OCI-LY7 (cell line): Measurements from ENCODE around the gene ANKRD1. TPM values are rescaled to one million over a fixed set of nuclear protein-coding genes. Genes with fewer than 3 reads are reported as not detected.

ENCODE experiments used
- BruUV-seq: library from RNA; stranded (reverse); fragments of 400-500 nt; replicated peaks from 2 replicates; lab custom pipeline; 2021; lab: Mats Ljungman, UMichigan
- CTCF ChIA-PET: fragments of 300-600 bp; sonication (Branson Sonifier 250); formaldehyde crosslinking; loops from one replicate; lab custom pipeline; 2022; ENCODE audit warnings: antibody characterized with exemption; ENCODE audit not compliant: unreplicated experiment; lab: Charles Lee
- POLR2A ChIA-PET: fragments of 300-600 bp; sonication (Branson Sonifier 250); formaldehyde crosslinking; loops from one replicate; lab custom pipeline; 2022; ENCODE audit warnings: antibody characterized with exemption; lab: Charles Lee
- DNase-seq: peaks from one replicate; pipeline ENCODE4 v3.0.0-alpha.2; 2015; ENCODE audit warnings: low spot score
- H2AFZ ChIP-seq: fragments of 200-600 bp; sonication (generic), shearing (Covaris generic); 2 replicates; pipeline ENCODE4 v1.6.1; 2014; ENCODE audit warnings: mild to moderate bottlenecking, antibody characterized with exemption, low read length, moderate library complexity
- H3K27ac ChIP-seq: fragments of 200-600 bp; sonication (generic); 2 replicates; pipeline ENCODE4 v1.5.1; 2014; ENCODE audit warnings: mixed run types, low read depth, mild to moderate bottlenecking, moderate library complexity, low read length, inconsistent platforms; ENCODE audit not compliant: poor library complexity, severe bottlenecking
- H3K36me3 ChIP-seq: fragments of 200-600 bp; sonication (generic); 2 replicates; pipeline ENCODE4 v1.6.1; 2014; ENCODE audit warnings: mild to moderate bottlenecking, antibody characterized with exemption, low read length, moderate library complexity, mixed read lengths; ENCODE audit not compliant: insufficient read depth
- H3K4me1 ChIP-seq: fragments of 200-600 bp; sonication (generic); 2 replicates; pipeline ENCODE4 v1.5.1; 2014; ENCODE audit warnings: mild to moderate bottlenecking, low read length; ENCODE audit not compliant: insufficient read depth, poor library complexity, severe bottlenecking
- H3K4me2 ChIP-seq: fragments of 200-600 bp; sonication (generic); 2 replicates; pipeline ENCODE4 v1.6.1; 2014; ENCODE audit warnings: mild to moderate bottlenecking, low read length
- H3K4me3 ChIP-seq: fragments of 200-600 bp; sonication (generic); 2 replicates; pipeline ENCODE4 v1.5.1; 2014; ENCODE audit warnings: mild to moderate bottlenecking, low read depth, low read length; ENCODE audit not compliant: poor library complexity, severe bottlenecking
- H3K79me2 ChIP-seq: fragments of 200-600 bp; sonication (generic); 2 replicates; pipeline ENCODE4 v1.6.1; 2016; ENCODE audit warnings: low read depth, mild to moderate bottlenecking, low read length, moderate library complexity, mixed read lengths; ENCODE audit not compliant: insufficient read depth
- H3K9me2 ChIP-seq: fragments of 200-600 bp; sonication (generic); 2 replicates; pipeline ENCODE4 v1.6.1; 2016; ENCODE audit warnings: mild to moderate bottlenecking, low read length, mixed read lengths; ENCODE audit not compliant: insufficient read depth
- H3K9me3 ChIP-seq: fragments of 200-600 bp; sonication (generic); 2 replicates; pipeline ENCODE4 v1.6.1; 2014; ENCODE audit warnings: mild to moderate bottlenecking, mixed run types, low read length, mixed read lengths
- H4K20me1 ChIP-seq: fragments of 200-600 bp; sonication (generic); 2 replicates; pipeline ENCODE4 v1.6.1; 2014; ENCODE audit warnings: mild to moderate bottlenecking, antibody characterized with exemption, low read length, moderate library complexity, mixed read lengths; ENCODE audit not compliant: insufficient read depth
- CTCF ChIP-seq: fragments of 200-600 bp; sonication (generic); conservative IDR thresholded peaks from 2 replicates; pipeline ENCODE4 v1.5.1; 2014; ENCODE audit warnings: mild to moderate bottlenecking, antibody characterized with exemption, low read length, moderate library complexity, mixed read lengths
- EZH2phosphoT487 ChIP-seq: fragments of 200-600 bp; sonication (generic); IDR thresholded peaks from 2 replicates; pipeline ENCODE4 v1.6.1; 2018; ENCODE audit warnings: low read depth, borderline replicate concordance, mild to moderate bottlenecking, mixed run types, antibody characterized with exemption, low read length, moderate library complexity, mixed read lengths
- intact Hi-C: fragments of 100-400 bp; cut with micrococcal nuclease; formaldehyde crosslinking; loops from one replicate; pipeline ENCODE4 v1.10.0; 2022; ENCODE audit not compliant: unreplicated experiment
- total RNA-seq, 2 experiments: library from RNA; depleted of rRNA in 1 of 2; stranded (reverse); fragments of >200 nt in 1 of 2; shearing (Covaris generic) in 1 of 2; gene quantifications; 2 replicates each; pipeline ENCODE4 v1.2.3, GENCODE V29; 2014 to 2022

Gene ANKRD1
- total RNA-seq, 2 experiments from 2014 or later = not detected

- CTCF ChIA-PET = interaction anchor here (1.0 kb wide), 1 partner anchor 11 kb away, joined by 3 read pairs; no protein-coding TSS in a partner anchor
- H3K36me3 ChIP-seq = no peaks in the 10 kb centered on the region
- intact Hi-C loops = no loop called here
Measured at GRCh38 chr10:90939648-90940047, 18.8 kb upstream of the ANKRD1 start.

GRCh38 chr10:90939116-90939515, 18.2 kb upstream of the ANKRD1 start:
- BruUV-seq = no TSS peak
- CTCF ChIA-PET = interaction anchor here (1.0 kb wide), 1 partner anchor 12 kb away, joined by 3 read pairs; no protein-coding TSS in a partner anchor

More at GRCh38 chr10:90939648-90940047, 18.8 kb upstream of the ANKRD1 start:
- POLR2A ChIA-PET = interaction anchor here (0.6 kb wide), 1 partner anchor 1206 kb away, joined by 6 read pairs; no protein-coding TSS in a partner anchor
- no peaks in the 10 kb centered on the region for H3K79me2 ChIP-seq
- H3K4me2 ChIP-seq = no peak overlapping the region
- H2AFZ ChIP-seq = no peak overlapping the region
- H3K9me2 ChIP-seq = no peaks in the 10 kb centered on the region
- H4K20me1 ChIP-seq = no peaks in the 10 kb centered on the region
- no peaks in the 10 kb centered on the region for H3K4me1 ChIP-seq
- H3K4me3 ChIP-seq = no peak overlapping the region
- no peak for DNase-seq
- H3K9me3 ChIP-seq = no peaks in the 10 kb centered on the region
- TF ChIP-seq EZH2phosphoT487 (no peak), CTCF (no peak)
- BruUV-seq = no TSS peak
- H3K27ac ChIP-seq = no peak overlapping the region

More at GRCh38 chr10:90939116-90939515, 18.2 kb upstream of the ANKRD1 start:
- Histone ChIP-seq H3K27ac (no peak overlapping the region), H2AFZ (no peak overlapping the region), H3K9me2 (no peaks in the 10 kb centered on the region), H4K20me1 (no peaks in the 10 kb centered on the region), H3K4me3 (no peak overlapping the region), H3K36me3 (no peaks in the 10 kb centered on the region), H3K4me1 (no peaks in the 10 kb centered on the region), H3K79me2 (no peaks in the 10 kb centered on the region), H3K9me3 (no peaks in the 10 kb centered on the region), H3K4me2 (no peak overlapping the region)
- no peak for TF ChIP-seq EZH2phosphoT487
- TF ChIP-seq CTCF = no peak
- POLR2A ChIA-PET = interaction anchor here (0.6 to 0.7 kb wide), 2 partner anchors 8 to 1206 kb away, joined by 4 to 6 read pairs; no protein-coding TSS in a partner anchor
- DNase-seq = no peak
- intact Hi-C loops = no loop called here
